Spleen (tissue), 11 donors: ENCODE results near the gene DUSP15. TPM values are rescaled to one million over a fixed set of nuclear protein-coding genes. Genes with fewer than 3 reads are reported as not detected.

Experiments
- DNase-seq: peaks from one replicate; pipeline ENCODE4 v3.0.0-alpha.2; 2020
- H3K27ac ChIP-seq, 8 donors: fragments of 200-600 bp; sonication (generic) in 7 of 8; 1 replicate in 4 of 8; 2 replicates in 4 of 8; pipeline versions ENCODE4 v1.5.0 to v1.8.0; 2016 to 2021; ENCODE audit warnings: inconsistent platforms in 4 of 8, mild to moderate bottlenecking in 4 of 8, moderate library complexity in 1 of 8
- H3K27me3 ChIP-seq, 7 donors: fragments of 200-600 bp; sonication (generic) in 6 of 7; replicated peaks in 1 of 7; 1 replicate in 4 of 7; 2 replicates in 3 of 7; pipeline versions ENCODE4 v1.5.0 to v1.8.0; 2016 to 2021; ENCODE audit warnings: inconsistent platforms in 3 of 7, mild to moderate bottlenecking in 1 of 7
- H3K36me3 ChIP-seq, 6 donors: fragments of 200-600 bp; sonication (generic) in 5 of 6; 1 replicate in 4 of 6; 2 replicates in 2 of 6; pipeline versions ENCODE4 v1.5.0 to v1.8.0; 2016 to 2021; ENCODE audit warnings: inconsistent platforms in 2 of 6
- H3K4me1 ChIP-seq, 6 donors: fragments of 200-600 bp; sonication (generic) in 5 of 6; 1 replicate in 3 of 6; 2 replicates in 3 of 6; pipeline versions ENCODE4 v1.5.0 to v1.8.0; 2016 to 2021; ENCODE audit warnings: inconsistent platforms in 3 of 6
- H3K4me3 ChIP-seq, 8 donors: fragments of 200-600 bp; sonication (generic) in 7 of 8; 1 replicate in 4 of 8; 2 replicates in 4 of 8; pipeline versions ENCODE4 v1.5.0 to v1.8.0; 2016 to 2021; ENCODE audit warnings: inconsistent platforms in 4 of 8, mild to moderate bottlenecking in 4 of 8, moderate library complexity in 2 of 8
- H3K9me3 ChIP-seq, 8 donors: fragments of 200-600 bp; sonication (generic) in 7 of 8; 1 replicate in 4 of 8; 2 replicates in 4 of 8; pipeline versions ENCODE4 v1.5.0 to v1.8.0; 2016 to 2021; ENCODE audit warnings: inconsistent platforms in 4 of 8
- POLR2A ChIP-seq, 3 donors: fragments of 450-650 bp; IDR thresholded peaks; one replicate each; pipeline ENCODE4 v1.5.1; 2017; ENCODE audit warnings: antibody characterized with exemption in 3 of 3, mild to moderate bottlenecking in 1 of 3
- POLR2AphosphoS5 ChIP-seq, 3 donors: sonication (generic); formaldehyde crosslinking; IDR thresholded peaks; one replicate each; pipeline ENCODE4 v1.5.1; 2017; ENCODE audit warnings: antibody characterized with exemption in 3 of 3
- WGBS, 5 donors: extraction: QIAGEN DNeasy Blood & Tissue Kit in 3 of 5; methylation state at CpG; one replicate each; pipeline versions ENCODE4 v1.1.5 to v1.1.7; 2013 to 2018; 5-methylcytosine and 5-hydroxymethylcytosine counted together
- intact Hi-C: fragments of 100-400 bp; cut with DNase I; formaldehyde crosslinking; loops from one replicate; pipeline ENCODE4 v1.15.0; 2023; ENCODE audit warnings: low total_unique reads
- polyA plus RNA-seq, 3 donors: library from polyadenylated mRNA; stranded (reverse); fragments of 200-250 nt; gene quantifications; one replicate each; pipeline ENCODE4 v1.2.1, GENCODE V29; 2013
- total RNA-seq, 7 donors: library from RNA; depleted of rRNA in 3 of 7; stranded (reverse); fragments of >200 nt in 3 of 7; fragmentation: NEBNext Ultra II Directional in 4 of 7; extraction: Animal tissue kit (Norgen Biotek cat#: 25700) in 4 of 7; gene quantifications; one replicate each; pipeline versions ENCODE4 v1.1.0 to v1.2.1, GENCODE V29; 2016 to 2021
- TF ChIP-seq, protein P1 (sequence below), 11 experiments: fragments of 200-600 bp in 7 of 11; fragments of 450-650 bp in 4 of 11; sonication (generic) in 4 of 11; IDR thresholded peaks in 8 of 11; conservative IDR thresholded peaks in 3 of 11; 1 replicate in 7 of 11; 2 replicates in 4 of 11; pipeline versions ENCODE4 v1.4.0 to v1.8.0; 2016 to 2021; ENCODE audit warnings: antibody characterized with exemption in 11 of 11, inconsistent platforms in 4 of 11, mild to moderate bottlenecking in 1 of 11
- donor health status: healthy with polysubstance abuse.
- donor health status: DM: no; HTN: no; CAD: no; lungs with moderate emphysema.
- donor health status: DM: no; HTN: no; CAD: no.
- donor health status: Bipolar disorder and iron deficiency.
- donor health status: healthy.
- donor health status: DM: no; HTN: no; CAD: no.
- donor health status: DM: yes; HTN: yes; CAD: no.

The DUSP15 gene
- total and polyA plus RNA-seq, 10 donors, result 0.69 to 7.3 (median 2.3) TPM

DNA sequence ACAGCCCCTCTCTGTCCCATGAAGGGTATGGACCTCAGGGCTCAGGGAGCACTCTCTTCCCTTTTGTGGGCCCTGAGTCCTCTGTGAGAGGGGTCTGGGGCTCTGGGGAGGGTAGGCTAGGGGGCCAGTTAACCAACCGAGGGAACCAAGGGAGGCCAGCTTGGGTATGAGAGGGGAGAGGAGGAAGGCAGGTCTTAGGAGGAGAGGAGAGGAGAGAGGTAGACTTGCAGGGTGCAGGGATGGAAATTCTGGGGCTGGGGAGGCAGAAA, 720 bp downstream of the DUSP15 start:
- intact Hi-C loops, result no loop called here
- Histone ChIP-seq H3K36me3 (no peaks in the 10 kb centered on the region), H3K4me3 (peak overlapping the region; percentile 36 to 83 (median 56)), H3K4me1 (peaks cover 5 to 29% (median 24%) of the 10 kb centered on the region in 6 donors), H3K9me3 (no peaks in the 10 kb centered on the region), H3K27me3 (peaks cover 0 to 38% (median 18%) of the 10 kb centered on the region in 7 donors), H3K27ac (peak overlapping the region in 3 of 8 donors; percentile 52 to 65 (median 62))
- 4 to 16% (median 5%) methylated on average over 1 of the region's 1 CpG for WGBS, 5 donors
- TF ChIP-seq POLR2AphosphoS5 (IDR thresholded peaks at IDR 0.05), result no peak
- DNase-seq, result no peak

DNA sequence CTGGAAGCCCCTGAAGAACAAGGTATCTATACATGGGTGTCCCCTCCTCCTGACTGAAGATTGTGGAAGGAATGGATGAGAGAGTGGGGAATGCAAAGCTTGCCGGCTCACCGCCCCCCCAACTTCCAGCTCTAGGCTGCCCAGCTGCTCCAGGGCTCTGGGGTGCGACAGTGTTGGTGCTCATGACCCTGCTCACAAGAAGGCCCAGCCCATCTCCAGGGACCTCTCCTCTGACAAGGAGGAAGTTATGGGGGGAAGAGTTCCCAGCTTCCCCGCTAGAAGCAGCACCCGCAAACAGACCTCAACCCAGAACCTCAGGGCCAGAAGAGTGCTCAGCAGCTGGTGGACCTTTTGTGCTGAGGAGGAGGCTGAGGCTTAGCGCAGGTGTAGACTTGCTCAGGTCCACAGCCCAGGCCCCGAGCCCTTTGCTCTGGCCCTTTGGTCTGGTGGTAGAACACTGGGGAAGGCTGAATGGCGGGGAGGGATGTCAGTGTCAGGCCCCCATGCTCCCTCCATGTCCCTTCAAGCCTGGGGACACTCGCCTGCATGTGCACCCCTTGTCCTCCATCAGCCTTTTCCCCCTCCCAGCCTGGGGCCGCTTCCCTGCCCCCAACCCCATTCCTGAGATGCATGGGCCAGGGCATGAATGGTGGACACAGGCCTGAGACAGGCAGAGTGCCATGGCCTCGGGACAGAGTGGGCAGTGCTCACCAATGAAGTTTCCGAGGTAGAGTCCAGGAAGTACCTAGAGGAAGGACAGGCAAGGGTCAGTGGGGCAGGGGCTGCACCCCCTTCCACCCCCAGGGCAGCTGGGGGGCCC, 1.3 kb downstream of the DUSP15 start:
- DNase-seq, result no peak
- intact Hi-C loops, result no loop called here

DNA sequence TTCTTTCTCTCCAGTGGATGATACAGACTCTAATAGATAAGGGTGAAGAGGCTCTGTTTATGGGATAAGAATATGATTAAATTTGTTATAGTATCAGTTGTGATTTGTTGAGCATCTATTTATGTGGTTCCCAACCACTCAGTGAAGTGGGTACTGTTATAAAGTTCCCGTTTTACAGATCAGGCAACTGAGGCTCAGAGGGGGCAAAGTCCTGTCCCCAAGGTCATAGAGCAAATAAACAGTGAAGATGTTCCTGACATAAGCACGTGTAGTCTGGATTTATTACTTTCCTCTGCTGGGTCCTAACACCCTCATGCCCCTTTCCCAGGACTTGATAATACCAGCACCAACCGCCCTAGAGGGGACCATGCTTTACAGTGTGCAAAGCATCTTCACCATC, 4.1 kb downstream of the DUSP15 start:
- Histone ChIP-seq H3K27me3 (peaks cover 0 to 36% (median 18%) of the 10 kb centered on the region in 7 donors), H3K27ac (no peak overlapping the region), H3K36me3 (no peaks in the 10 kb centered on the region), H3K9me3 (no peaks in the 10 kb centered on the region), H3K4me3 (no peak overlapping the region), H3K4me1 (peaks cover 7 to 36% (median 31%) of the 10 kb centered on the region in 6 donors)
- intact Hi-C loops, result no loop called here
- DNase-seq, result no peak
- TF ChIP-seq POLR2A (IDR thresholded peaks at IDR 0.05) (no peak), POLR2AphosphoS5 (IDR thresholded peaks at IDR 0.05) (no peak)
- TF ChIP-seq, protein P1, sequence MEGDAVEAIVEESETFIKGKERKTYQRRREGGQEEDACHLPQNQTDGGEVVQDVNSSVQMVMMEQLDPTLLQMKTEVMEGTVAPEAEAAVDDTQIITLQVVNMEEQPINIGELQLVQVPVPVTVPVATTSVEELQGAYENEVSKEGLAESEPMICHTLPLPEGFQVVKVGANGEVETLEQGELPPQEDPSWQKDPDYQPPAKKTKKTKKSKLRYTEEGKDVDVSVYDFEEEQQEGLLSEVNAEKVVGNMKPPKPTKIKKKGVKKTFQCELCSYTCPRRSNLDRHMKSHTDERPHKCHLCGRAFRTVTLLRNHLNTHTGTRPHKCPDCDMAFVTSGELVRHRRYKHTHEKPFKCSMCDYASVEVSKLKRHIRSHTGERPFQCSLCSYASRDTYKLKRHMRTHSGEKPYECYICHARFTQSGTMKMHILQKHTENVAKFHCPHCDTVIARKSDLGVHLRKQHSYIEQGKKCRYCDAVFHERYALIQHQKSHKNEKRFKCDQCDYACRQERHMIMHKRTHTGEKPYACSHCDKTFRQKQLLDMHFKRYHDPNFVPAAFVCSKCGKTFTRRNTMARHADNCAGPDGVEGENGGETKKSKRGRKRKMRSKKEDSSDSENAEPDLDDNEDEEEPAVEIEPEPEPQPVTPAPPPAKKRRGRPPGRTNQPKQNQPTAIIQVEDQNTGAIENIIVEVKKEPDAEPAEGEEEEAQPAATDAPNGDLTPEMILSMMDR (IDR thresholded peaks at IDR 0.05 in 8 of 11, conservative IDR thresholded peaks at IDR 0.05 in 3 of 11), result no peak
- WGBS, 5 donors, result 69 to 84% (median 83%) methylated on average over 3 of the region's 3 CpGs

More for the DNA sequence above, 1.3 kb downstream of the DUSP15 start:
- peak overlapping the region in 4 of 8 donors; percentile 50 to 83 (median 63) for H3K4me3 ChIP-seq
- H3K9me3 ChIP-seq, result no peaks in the 10 kb centered on the region
- 48 to 69% (median 66%) methylated on average over 4 to 12 of the region's 12 CpGs for WGBS, 5 donors
- H3K4me1 ChIP-seq, result peaks cover 5 to 29% (median 24%) of the 10 kb centered on the region in 6 donors
- TF ChIP-seq POLR2AphosphoS5 (IDR thresholded peaks at IDR 0.05), result no peak
- TF ChIP-seq POLR2A (IDR thresholded peaks at IDR 0.05), result no peak
- TF ChIP-seq, protein P1 (IDR thresholded peaks at IDR 0.05 in 8 of 11, conservative IDR thresholded peaks at IDR 0.05 in 3 of 11), result no peak
- H3K36me3 ChIP-seq, result no peaks in the 10 kb centered on the region
- peaks cover 0 to 38% (median 18%) of the 10 kb centered on the region in 7 donors for H3K27me3 ChIP-seq
- no peak overlapping the region for H3K27ac ChIP-seq

DNA sequence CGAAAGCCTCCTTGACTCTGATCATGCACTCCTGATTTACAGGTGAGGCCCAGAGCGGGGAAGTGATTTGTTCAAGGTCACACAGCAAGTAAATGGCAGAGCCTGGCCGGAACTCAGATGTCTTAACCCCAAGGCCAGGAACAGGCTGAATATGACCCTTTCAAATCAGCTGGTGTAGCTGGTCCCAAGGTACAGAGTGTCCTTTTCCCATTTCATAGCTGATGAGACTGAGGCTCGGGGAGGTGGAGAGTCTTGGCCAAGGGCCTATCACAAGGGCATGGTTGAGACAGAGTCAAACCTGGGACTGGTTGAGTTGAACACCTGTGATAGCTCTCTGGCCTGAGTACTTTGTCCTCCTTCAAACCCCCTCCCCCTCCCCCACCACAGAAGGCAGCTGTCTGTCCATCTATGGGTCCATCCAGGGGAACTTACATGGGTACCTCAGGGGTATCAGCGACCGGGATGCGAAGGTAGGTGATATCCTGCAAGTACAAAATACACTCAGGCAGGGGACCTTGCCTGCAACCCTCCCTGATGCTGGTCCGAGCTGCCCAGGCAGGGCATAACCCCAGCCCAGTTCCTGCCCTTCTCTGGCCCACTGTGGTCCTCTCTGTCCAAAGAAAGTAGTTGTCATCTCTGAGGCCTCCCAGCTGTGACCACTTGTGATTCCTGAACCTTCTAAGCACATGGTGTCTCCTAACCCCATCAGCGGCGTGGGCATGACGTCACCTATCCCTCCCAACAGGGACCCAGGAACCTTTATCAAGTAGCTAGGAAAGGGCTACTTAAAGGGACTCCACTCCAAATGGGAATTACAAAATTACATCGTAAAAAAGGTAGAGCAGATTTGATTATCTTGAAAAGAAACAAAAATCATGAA, 5.6 kb downstream of the DUSP15 start:
- H3K36me3 ChIP-seq, result no peaks in the 10 kb centered on the region
- no peaks in the 10 kb centered on the region for H3K9me3 ChIP-seq
- no peak for DNase-seq
- peaks cover 0 to 36% (median 20%) of the 10 kb centered on the region in 7 donors for H3K27me3 ChIP-seq
- intact Hi-C loops, result no loop called here
- H3K4me3 ChIP-seq, result no peak overlapping the region
- 74 to 90% (median 87%) methylated on average over 9 to 12 of the region's 12 CpGs for WGBS, 5 donors
- H3K27ac ChIP-seq, result no peak overlapping the region
- H3K4me1 ChIP-seq, result peaks cover 16 to 34% (median 31%) of the 10 kb centered on the region in 6 donors
- TF ChIP-seq POLR2AphosphoS5 (IDR thresholded peaks at IDR 0.05) (no peak), POLR2A (IDR thresholded peaks at IDR 0.05) (no peak)
- TF ChIP-seq, protein P1 (IDR thresholded peaks at IDR 0.05 in 8 of 11, conservative IDR thresholded peaks at IDR 0.05 in 3 of 11), result no peak
